Measurements from ENCODE around the gene GRIN2D.

DNA sequence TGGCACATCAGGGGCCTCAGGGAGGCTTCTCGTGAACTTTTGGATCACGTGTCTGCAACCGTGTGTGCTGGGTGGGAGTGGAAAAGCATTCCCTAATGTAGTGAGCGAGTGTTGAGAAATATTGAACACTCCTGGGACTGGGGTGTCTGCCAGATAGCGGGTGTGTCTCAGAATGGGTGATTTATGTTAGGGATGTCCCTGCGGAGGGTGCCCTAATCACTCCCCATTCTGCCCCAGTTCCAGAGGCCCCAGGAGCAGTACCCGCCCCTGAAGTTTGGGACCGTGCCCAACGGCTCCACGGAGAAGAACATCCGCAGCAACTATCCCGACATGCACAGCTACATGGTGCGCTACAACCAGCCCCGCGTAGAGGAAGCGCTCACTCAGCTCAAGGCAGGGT lies 28.1 kb downstream of the GRIN2D start:
- TF ChIP-seq, protein P1, sequence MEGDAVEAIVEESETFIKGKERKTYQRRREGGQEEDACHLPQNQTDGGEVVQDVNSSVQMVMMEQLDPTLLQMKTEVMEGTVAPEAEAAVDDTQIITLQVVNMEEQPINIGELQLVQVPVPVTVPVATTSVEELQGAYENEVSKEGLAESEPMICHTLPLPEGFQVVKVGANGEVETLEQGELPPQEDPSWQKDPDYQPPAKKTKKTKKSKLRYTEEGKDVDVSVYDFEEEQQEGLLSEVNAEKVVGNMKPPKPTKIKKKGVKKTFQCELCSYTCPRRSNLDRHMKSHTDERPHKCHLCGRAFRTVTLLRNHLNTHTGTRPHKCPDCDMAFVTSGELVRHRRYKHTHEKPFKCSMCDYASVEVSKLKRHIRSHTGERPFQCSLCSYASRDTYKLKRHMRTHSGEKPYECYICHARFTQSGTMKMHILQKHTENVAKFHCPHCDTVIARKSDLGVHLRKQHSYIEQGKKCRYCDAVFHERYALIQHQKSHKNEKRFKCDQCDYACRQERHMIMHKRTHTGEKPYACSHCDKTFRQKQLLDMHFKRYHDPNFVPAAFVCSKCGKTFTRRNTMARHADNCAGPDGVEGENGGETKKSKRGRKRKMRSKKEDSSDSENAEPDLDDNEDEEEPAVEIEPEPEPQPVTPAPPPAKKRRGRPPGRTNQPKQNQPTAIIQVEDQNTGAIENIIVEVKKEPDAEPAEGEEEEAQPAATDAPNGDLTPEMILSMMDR (IDR thresholded peaks at IDR 0.05) = no peak
- TF ChIP-seq POLR2A (IDR thresholded peaks at IDR 0.05) = no peak

Measured in Peyer's patch (tissue), 4 donors.